B cell (primary cell): ENCODE data around the gene DDR1. TPM values are rescaled to one million over a fixed set of nuclear protein-coding genes. Genes with fewer than 3 reads are reported as not detected.

Source experiments
- ATAC-seq: fragments of 200-7000 bp; cut with Tn5 transposase; one replicate; pipeline ENCODE4 v1.10.0; 2021; ENCODE audit warnings: low read depth, mild to moderate bottlenecking, moderate number of reproducible peaks, moderate library complexity
- CTCF ChIA-PET: fragments of 350-600 bp; sonication (Branson Sonifier 250); formaldehyde crosslinking; loops from one replicate; lab custom pipeline; 2021; ENCODE audit warnings: antibody characterized with exemption, inconsistent platforms; lab: Charles Lee
- POLR2A ChIA-PET: fragments of 350-600 bp; sonication (Branson Sonifier 250); formaldehyde crosslinking; loops from one replicate; lab custom pipeline; 2021; ENCODE audit warnings: antibody characterized with exemption; lab: Charles Lee
- DNase-seq: peaks from one replicate; pipeline ENCODE4 v3.0.0; 2013
- H2AFZ ChIP-seq: 2 replicates; pipeline ENCODE4 v1.6.1; 2012; ENCODE audit warnings: mild to moderate bottlenecking, low read depth, low read length; ENCODE audit not compliant: insufficient read depth, poor library complexity, severe bottlenecking
- H3K27ac ChIP-seq, 2 donors: 1 replicate in 1 of 2; 2 replicates in 1 of 2; pipeline ENCODE4 v1.5.1; 2012 to 2013; ENCODE audit warnings: low read length in 2 of 2, mild to moderate bottlenecking in 2 of 2, moderate library complexity in 1 of 2
- H3K27me3 ChIP-seq, 4 experiments: fragments of 200-600 bp in 1 of 4; sonication (generic) in 1 of 4; replicated peaks in 1 of 4; 1 replicate in 2 of 4; 2 replicates in 2 of 4; pipeline versions ENCODE4 v1.6.1 to v1.7.0; 2013 to 2016; ENCODE audit warnings: low read length in 3 of 4, mild to moderate bottlenecking in 2 of 4, mixed read lengths in 1 of 4, moderate library complexity in 1 of 4; ENCODE audit not compliant: insufficient read depth in 4 of 4, control insufficient read depth in 3 of 4; ENCODE audit errors: control extremely low read depth in 1 of 4
- H3K36me3 ChIP-seq, 2 experiments: replicated peaks in 1 of 2; 1 replicate in 1 of 2; 2 replicates in 1 of 2; pipeline versions ENCODE4 v1.6.1 to v1.7.1; 2013; ENCODE audit warnings: low read length in 1 of 2; ENCODE audit not compliant: insufficient read depth in 2 of 2, control insufficient read depth in 1 of 2; ENCODE audit errors: control extremely low read depth in 1 of 2, extremely low read depth in 1 of 2
- H3K4me1 ChIP-seq, 2 donors: fragments of 200-600 bp in 1 of 2; sonication (generic) in 1 of 2; 1 replicate in 1 of 2; 2 replicates in 1 of 2; pipeline versions ENCODE4 v1.5.1 to v1.6.1; 2013 to 2017; ENCODE audit warnings: low read length in 2 of 2; ENCODE audit not compliant: control insufficient read depth in 2 of 2, insufficient read depth in 2 of 2
- H3K4me2 ChIP-seq: replicated peaks from 2 replicates; pipeline ENCODE3; 2012; ENCODE audit warnings: mild to moderate bottlenecking, low read depth, low read length; ENCODE audit not compliant: poor library complexity, severe bottlenecking
- H3K4me3 ChIP-seq, 5 experiments: fragments of 200-600 bp in 1 of 5; sonication (generic) in 1 of 5; 1 replicate in 3 of 5; 2 replicates in 2 of 5; pipeline versions ENCODE4 v1.5.1 to v1.7.0; 2011 to 2016; ENCODE audit warnings: low read length in 4 of 5, mild to moderate bottlenecking in 4 of 5, low read depth in 2 of 5, control low read depth in 1 of 5, moderate library complexity in 1 of 5; ENCODE audit not compliant: insufficient read depth in 1 of 5; ENCODE audit errors: control extremely low read depth in 1 of 5, extremely low read depth in 1 of 5
- H3K79me2 ChIP-seq: fragments of 200-600 bp; sonication (generic); one replicate; pipeline ENCODE4 v1.6.0; 2016; ENCODE audit warnings: low read length; ENCODE audit not compliant: control insufficient read depth, insufficient read depth
- H3K9ac ChIP-seq: fragments of 200-600 bp; sonication (generic); 2 replicates; pipeline ENCODE4 v1.6.1; 2017; ENCODE audit warnings: mild to moderate bottlenecking, low read length, moderate library complexity
- H3K9me3 ChIP-seq, 3 donors: one replicate each; pipeline versions ENCODE4 v1.6.1 to v1.7.1; 2013; ENCODE audit warnings: low read length in 2 of 3; ENCODE audit not compliant: control insufficient read depth in 2 of 3, insufficient read depth in 1 of 3; ENCODE audit errors: control extremely low read depth in 1 of 3
- H4K20me1 ChIP-seq: 2 replicates; pipeline ENCODE4 v1.6.0; 2012; ENCODE audit warnings: mild to moderate bottlenecking, low read length; ENCODE audit not compliant: insufficient read depth, control insufficient read depth, poor library complexity, severe bottlenecking
- H3K27ac Mint-ChIP-seq: one replicate; pipeline ENCODE4 v1.8.0; 2021; ENCODE audit warnings: mixed read lengths
- H3K27me3 Mint-ChIP-seq: one replicate; pipeline ENCODE4 v1.8.0; 2021; ENCODE audit warnings: mixed read lengths
- H3K4me1 Mint-ChIP-seq: one replicate; pipeline ENCODE4 v1.8.0; 2021; ENCODE audit warnings: mixed read lengths
- H3K4me3 Mint-ChIP-seq: one replicate; pipeline ENCODE4 v1.8.0; 2021; ENCODE audit warnings: mixed read lengths
- H3K9me3 Mint-ChIP-seq: one replicate; pipeline ENCODE4 v1.8.0; 2022; ENCODE audit warnings: mixed read lengths; ENCODE audit not compliant: insufficient read depth
- EZH2 ChIP-seq: IDR thresholded peaks from 2 replicates; pipeline ENCODE4 v1.6.1; 2012; ENCODE audit warnings: borderline replicate concordance, low read depth, mild to moderate bottlenecking, moderate library complexity, low read length; ENCODE audit not compliant: insufficient read depth, poor library complexity, severe bottlenecking
- WGBS: methylation state at CpG from one replicate; pipeline ENCODE4 v1.1.5; 2013; ENCODE audit warnings: missing lambda C conversion rate; ENCODE audit not compliant: insufficient coverage; 5-methylcytosine and 5-hydroxymethylcytosine counted together
- intact Hi-C: fragments of 100-400 bp; cut with micrococcal nuclease; formaldehyde crosslinking; loops from one replicate; pipeline ENCODE4 v1.10.0; 2022
- polyA plus RNA-seq: library from polyadenylated mRNA; depleted of rRNA; stranded (reverse); fragments of >200 nt; gene quantifications from 2 replicates; pipeline ENCODE4 v1.2.3, GENCODE V29; 2012
- total RNA-seq, 2 donors: library from RNA; stranded (reverse); fragments of 120-200 nt in 1 of 2; gene quantifications; 1 replicate in 1 of 2; 2 replicates in 1 of 2; pipeline versions ENCODE4 v1.2.3 to v1.2.4, GENCODE V29; 2013 to 2022
- TF ChIP-seq, protein P1 (sequence below): fragments of 200-600 bp; IDR thresholded peaks from one replicate; pipeline ENCODE4 v1.8.0; 2022; ENCODE audit warnings: antibody characterized with exemption, mild to moderate bottlenecking

Gene DDR1
- total and polyA plus RNA-seq, 2 donors (not counting 1 experiment from before 2014, with no cell fraction given): 28.8 to 61.7 TPM

- ATAC-seq (no peak), DNase-seq (no peak)
- CTCF ChIA-PET: interaction anchor here (0.7 to 3.4 kb wide), 7 partner anchors 12 to 245 kb away, joined by 3 to 17 read pairs (median 4); no protein-coding TSS in a partner anchor
- H3K27ac ChIP-seq: no peak overlapping the region
- intact Hi-C loops: no loop called here
- no peak overlapping the region for H3K4me3 Mint-ChIP-seq
- WGBS: 4% methylated on average over 2 of the region's 4 CpGs
- POLR2A ChIA-PET: interaction anchor here (0.5 kb wide), 1 partner anchor 537 kb away, joined by 3 read pairs; no protein-coding TSS in a partner anchor
- no peaks in the 10 kb centered on the region for H3K9me3 ChIP-seq
- H3K9ac ChIP-seq: no peak overlapping the region
- peaks cover 16 to 30% of the 10 kb centered on the region in 2 donors for H3K4me1 ChIP-seq
- no peaks in the 10 kb centered on the region for H3K9me3 Mint-ChIP-seq
- no peaks in the 10 kb centered on the region for H3K36me3 ChIP-seq
- no peaks in the 10 kb centered on the region for H3K79me2 ChIP-seq
- peaks cover 0 to 4% (median 0%) of the 10 kb centered on the region in 4 experiments for H3K27me3 ChIP-seq
- H3K4me1 Mint-ChIP-seq: peaks cover 27% of the 10 kb centered on the region
- H3K4me3 ChIP-seq: no peak overlapping the region
- TF ChIP-seq, protein P1, sequence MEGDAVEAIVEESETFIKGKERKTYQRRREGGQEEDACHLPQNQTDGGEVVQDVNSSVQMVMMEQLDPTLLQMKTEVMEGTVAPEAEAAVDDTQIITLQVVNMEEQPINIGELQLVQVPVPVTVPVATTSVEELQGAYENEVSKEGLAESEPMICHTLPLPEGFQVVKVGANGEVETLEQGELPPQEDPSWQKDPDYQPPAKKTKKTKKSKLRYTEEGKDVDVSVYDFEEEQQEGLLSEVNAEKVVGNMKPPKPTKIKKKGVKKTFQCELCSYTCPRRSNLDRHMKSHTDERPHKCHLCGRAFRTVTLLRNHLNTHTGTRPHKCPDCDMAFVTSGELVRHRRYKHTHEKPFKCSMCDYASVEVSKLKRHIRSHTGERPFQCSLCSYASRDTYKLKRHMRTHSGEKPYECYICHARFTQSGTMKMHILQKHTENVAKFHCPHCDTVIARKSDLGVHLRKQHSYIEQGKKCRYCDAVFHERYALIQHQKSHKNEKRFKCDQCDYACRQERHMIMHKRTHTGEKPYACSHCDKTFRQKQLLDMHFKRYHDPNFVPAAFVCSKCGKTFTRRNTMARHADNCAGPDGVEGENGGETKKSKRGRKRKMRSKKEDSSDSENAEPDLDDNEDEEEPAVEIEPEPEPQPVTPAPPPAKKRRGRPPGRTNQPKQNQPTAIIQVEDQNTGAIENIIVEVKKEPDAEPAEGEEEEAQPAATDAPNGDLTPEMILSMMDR: no peak
- TF ChIP-seq EZH2: no peak
- no peaks in the 10 kb centered on the region for H4K20me1 ChIP-seq
- peaks cover 14% of the 10 kb centered on the region for H3K27me3 Mint-ChIP-seq
- H3K27ac Mint-ChIP-seq: peak overlapping the region; percentile 46
- H3K4me2 ChIP-seq: no peak overlapping the region
- H2AFZ ChIP-seq: peak overlapping the region; percentile 24
Measured at GRCh38 chr6:30834646-30835045, 49.7 kb upstream of the DDR1 start.

DNA sequence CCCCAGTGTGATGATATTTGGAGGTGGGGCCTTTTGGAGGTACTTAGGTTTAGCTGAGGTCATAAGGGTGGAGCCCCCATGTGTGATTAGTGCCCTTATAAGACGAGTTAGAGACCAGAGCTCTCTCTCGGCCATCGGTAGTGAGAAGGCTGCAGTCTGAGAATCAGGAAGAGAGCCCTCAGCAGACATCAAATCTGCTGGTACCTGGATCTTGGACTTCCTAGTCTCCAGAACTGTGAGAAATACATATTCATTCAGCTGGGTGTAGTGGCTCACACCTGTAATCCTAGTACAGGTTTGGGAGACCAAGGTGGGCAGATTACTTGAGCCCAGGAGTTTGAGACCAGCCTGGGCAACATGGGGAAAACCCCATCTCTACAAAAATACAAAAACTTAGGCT, 48.7 kb upstream of the DDR1 start:
- POLR2A ChIA-PET: no interaction called here

More for the DNA sequence above, 48.7 kb upstream of the DDR1 start:
- H3K4me3 Mint-ChIP-seq: no peak overlapping the region
- intact Hi-C loops: no loop called here
- no peaks in the 10 kb centered on the region for H3K9me3 Mint-ChIP-seq
- WGBS: no CpG with 5 or more reads among the region's 3 CpGs
- Histone ChIP-seq H3K4me3 (no peak overlapping the region), H3K4me1 (peaks cover 10 to 21% of the 10 kb centered on the region in 2 donors), H3K79me2 (no peaks in the 10 kb centered on the region), H3K9ac (no peak overlapping the region), H3K9me3 (no peaks in the 10 kb centered on the region), H3K27me3 (peaks cover 0 to 4% (median 0%) of the 10 kb centered on the region in 4 experiments), H3K4me2 (no peak overlapping the region), H3K36me3 (no peaks in the 10 kb centered on the region), H4K20me1 (no peaks in the 10 kb centered on the region), H3K27ac (no peak overlapping the region), H2AFZ (no peak overlapping the region)
- no peak overlapping the region for H3K27ac Mint-ChIP-seq
- CTCF ChIA-PET: interaction anchor here (3.4 kb wide), 1 partner anchor 244 kb away, joined by 17 read pairs; no protein-coding TSS in a partner anchor
- TF ChIP-seq, protein P1: no peak
- no peak for TF ChIP-seq EZH2
- H3K27me3 Mint-ChIP-seq: peaks cover 14% of the 10 kb centered on the region
- peaks cover 18% of the 10 kb centered on the region for H3K4me1 Mint-ChIP-seq
- DNase-seq (no peak), ATAC-seq (no peak)
